DND-41 (cell line): ENCODE measurements around the gene OR9A2.
A peak's percentile ranks its signal among the peaks of the same experiment; 100 is the strongest.

Experiments used
- ATAC-seq: fragments of 200-7000 bp; cut with Tn5 transposase; 3 replicates; pipeline ENCODE4 v1.9.1; 2021; ENCODE audit warnings: low read depth; ENCODE audit not compliant: insufficient read depth
- DNase-seq: peaks from one replicate; pipeline ENCODE4 v3.0.0-alpha.2; 2020
- H2AFZ ChIP-seq: 2 replicates; pipeline ENCODE4 v1.6.0; 2012; ENCODE audit warnings: low read depth, low read length
- H3K27ac ChIP-seq: 2 replicates; pipeline ENCODE4 v1.5.1; 2012; ENCODE audit warnings: low read length, inconsistent platforms
- H3K27me3 ChIP-seq: fragments of 200-600 bp; sonication (generic); 2 replicates; pipeline ENCODE4 v1.6.0; 2012; ENCODE audit warnings: low read length, mild to moderate bottlenecking, inconsistent platforms; ENCODE audit not compliant: insufficient read depth, poor library complexity
- H3K36me3 ChIP-seq: 2 replicates; pipeline ENCODE4 v1.5.1; 2012; ENCODE audit warnings: low read length, inconsistent platforms; ENCODE audit not compliant: insufficient read depth
- H3K4me1 ChIP-seq: 2 replicates; pipeline ENCODE4 v1.5.1; 2012; ENCODE audit warnings: mild to moderate bottlenecking, low read length; ENCODE audit not compliant: insufficient read depth
- H3K4me2 ChIP-seq: 2 replicates; pipeline ENCODE4 v1.6.0; 2012; ENCODE audit warnings: mild to moderate bottlenecking, moderate library complexity, low read length, inconsistent platforms; ENCODE audit not compliant: insufficient read depth
- H3K4me3 ChIP-seq, 2 experiments: fragments of 200-600 bp in 1 of 2; shearing (Covaris generic) in 1 of 2; 2 replicates each; pipeline ENCODE4 v1.5.1; 2012 to 2016; ENCODE audit warnings: inconsistent platforms in 2 of 2, low read length in 2 of 2, mild to moderate bottlenecking in 2 of 2, low read depth in 1 of 2, moderate library complexity in 1 of 2
- H3K79me2 ChIP-seq: 2 replicates; pipeline ENCODE4 v1.6.0; 2012; ENCODE audit warnings: low read length, inconsistent platforms; ENCODE audit not compliant: insufficient read depth
- H3K9ac ChIP-seq: 2 replicates; pipeline ENCODE4 v1.6.0; 2012; ENCODE audit warnings: low read depth, mild to moderate bottlenecking, inconsistent platforms, low read length, moderate library complexity
- H3K9me3 ChIP-seq: 2 replicates; pipeline ENCODE4 v1.5.1; 2012; ENCODE audit warnings: low read length, moderate library complexity, mild to moderate bottlenecking, inconsistent platforms; ENCODE audit not compliant: insufficient read depth, severe bottlenecking
- H4K20me1 ChIP-seq: 2 replicates; pipeline ENCODE4 v1.6.0; 2012; ENCODE audit warnings: low read length; ENCODE audit not compliant: insufficient read depth
- EZH2 ChIP-seq: IDR thresholded peaks from 3 replicates; pipeline ENCODE4 v1.6.1; 2012; ENCODE audit warnings: borderline replicate concordance, low read depth, mild to moderate bottlenecking, moderate library complexity, low read length, inconsistent platforms; ENCODE audit not compliant: severe bottlenecking
- TF ChIP-seq, protein P1 (sequence below): IDR thresholded peaks from 2 replicates; pipeline ENCODE4 v1.5.1; 2012; ENCODE audit warnings: borderline replicate concordance, low read length, moderate library complexity, mild to moderate bottlenecking; ENCODE audit not compliant: poor library complexity, severe bottlenecking; ENCODE audit errors: extremely low read depth

Gene OR9A2

DNA sequence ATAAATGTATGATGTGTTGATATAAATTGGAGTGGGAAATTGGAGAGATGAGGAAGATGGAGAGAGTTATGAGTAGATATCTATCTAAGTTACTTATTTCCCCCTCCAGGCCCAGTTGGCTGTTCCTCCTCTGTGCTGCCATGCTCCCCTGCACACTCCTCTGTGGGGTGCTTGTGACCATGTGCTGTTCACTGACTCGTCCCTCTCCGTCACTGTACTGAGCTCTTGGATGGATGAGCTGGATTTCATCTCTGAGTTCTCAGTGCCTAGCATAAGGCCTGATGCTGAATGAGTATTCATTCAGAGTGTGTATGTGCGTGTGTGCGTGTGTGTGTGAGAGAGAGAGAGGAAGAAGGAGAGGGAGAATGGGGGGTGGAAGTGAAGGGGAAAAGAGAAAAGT lies 14.5 kb downstream of the OR9A2 start:
- Histone ChIP-seq H3K9me3 (no peaks in the 10 kb centered on the region), H3K27ac (no peak overlapping the region), H4K20me1 (no peaks in the 10 kb centered on the region), H3K4me2 (no peak overlapping the region), H2AFZ (no peak overlapping the region), H3K9ac (no peak overlapping the region), H3K4me3 (no peak overlapping the region), H3K27me3 (no peaks in the 10 kb centered on the region), H3K79me2 (no peaks in the 10 kb centered on the region), H3K4me1 (peaks cover 8% of the 10 kb centered on the region; the same call in 1 of the 2 replicates), H3K36me3 (no peaks in the 10 kb centered on the region)
- ATAC-seq (no peak), DNase-seq (no peak)
- TF ChIP-seq EZH2, result no peak
- TF ChIP-seq, protein P1, sequence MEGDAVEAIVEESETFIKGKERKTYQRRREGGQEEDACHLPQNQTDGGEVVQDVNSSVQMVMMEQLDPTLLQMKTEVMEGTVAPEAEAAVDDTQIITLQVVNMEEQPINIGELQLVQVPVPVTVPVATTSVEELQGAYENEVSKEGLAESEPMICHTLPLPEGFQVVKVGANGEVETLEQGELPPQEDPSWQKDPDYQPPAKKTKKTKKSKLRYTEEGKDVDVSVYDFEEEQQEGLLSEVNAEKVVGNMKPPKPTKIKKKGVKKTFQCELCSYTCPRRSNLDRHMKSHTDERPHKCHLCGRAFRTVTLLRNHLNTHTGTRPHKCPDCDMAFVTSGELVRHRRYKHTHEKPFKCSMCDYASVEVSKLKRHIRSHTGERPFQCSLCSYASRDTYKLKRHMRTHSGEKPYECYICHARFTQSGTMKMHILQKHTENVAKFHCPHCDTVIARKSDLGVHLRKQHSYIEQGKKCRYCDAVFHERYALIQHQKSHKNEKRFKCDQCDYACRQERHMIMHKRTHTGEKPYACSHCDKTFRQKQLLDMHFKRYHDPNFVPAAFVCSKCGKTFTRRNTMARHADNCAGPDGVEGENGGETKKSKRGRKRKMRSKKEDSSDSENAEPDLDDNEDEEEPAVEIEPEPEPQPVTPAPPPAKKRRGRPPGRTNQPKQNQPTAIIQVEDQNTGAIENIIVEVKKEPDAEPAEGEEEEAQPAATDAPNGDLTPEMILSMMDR, result no peak

DNA sequence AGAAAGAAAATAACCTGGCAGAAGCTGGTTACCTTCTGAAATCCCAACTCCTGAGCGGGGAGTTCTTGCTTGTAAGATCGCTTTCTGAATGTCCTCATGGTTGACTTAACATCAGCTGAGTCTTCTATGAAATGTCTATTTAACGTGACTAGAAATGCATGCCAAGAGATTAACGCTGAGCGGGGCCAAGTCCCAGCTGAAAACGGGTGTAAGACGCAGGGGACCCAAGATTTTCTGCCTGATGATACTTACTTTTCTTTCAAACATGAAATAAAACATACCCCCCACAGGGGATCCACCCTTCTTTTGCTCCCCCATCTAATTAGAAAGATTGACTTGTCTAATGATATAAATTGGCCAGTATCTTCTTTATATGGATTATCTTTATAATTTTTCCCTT lies 14.9 kb downstream of the OR9A2 start:
- H3K27me3 ChIP-seq, result no peaks in the 10 kb centered on the region
- no peaks in the 10 kb centered on the region for H3K79me2 ChIP-seq
- H3K27ac ChIP-seq, result no peak overlapping the region
- no peak overlapping the region for H3K4me3 ChIP-seq
- peaks cover 8% of the 10 kb centered on the region; the same call in 1 of the 2 replicates for H3K4me1 ChIP-seq
- H3K9me3 ChIP-seq, result no peaks in the 10 kb centered on the region
- ATAC-seq, result no peak
- TF ChIP-seq EZH2, result no peak
- TF ChIP-seq, protein P1, result no peak
- H2AFZ ChIP-seq, result no peak overlapping the region
- no peak overlapping the region for H3K4me2 ChIP-seq
- H4K20me1 ChIP-seq, result no peaks in the 10 kb centered on the region
- no peak overlapping the region for H3K9ac ChIP-seq
- DNase-seq, result no peak
- no peaks in the 10 kb centered on the region for H3K36me3 ChIP-seq

DNA sequence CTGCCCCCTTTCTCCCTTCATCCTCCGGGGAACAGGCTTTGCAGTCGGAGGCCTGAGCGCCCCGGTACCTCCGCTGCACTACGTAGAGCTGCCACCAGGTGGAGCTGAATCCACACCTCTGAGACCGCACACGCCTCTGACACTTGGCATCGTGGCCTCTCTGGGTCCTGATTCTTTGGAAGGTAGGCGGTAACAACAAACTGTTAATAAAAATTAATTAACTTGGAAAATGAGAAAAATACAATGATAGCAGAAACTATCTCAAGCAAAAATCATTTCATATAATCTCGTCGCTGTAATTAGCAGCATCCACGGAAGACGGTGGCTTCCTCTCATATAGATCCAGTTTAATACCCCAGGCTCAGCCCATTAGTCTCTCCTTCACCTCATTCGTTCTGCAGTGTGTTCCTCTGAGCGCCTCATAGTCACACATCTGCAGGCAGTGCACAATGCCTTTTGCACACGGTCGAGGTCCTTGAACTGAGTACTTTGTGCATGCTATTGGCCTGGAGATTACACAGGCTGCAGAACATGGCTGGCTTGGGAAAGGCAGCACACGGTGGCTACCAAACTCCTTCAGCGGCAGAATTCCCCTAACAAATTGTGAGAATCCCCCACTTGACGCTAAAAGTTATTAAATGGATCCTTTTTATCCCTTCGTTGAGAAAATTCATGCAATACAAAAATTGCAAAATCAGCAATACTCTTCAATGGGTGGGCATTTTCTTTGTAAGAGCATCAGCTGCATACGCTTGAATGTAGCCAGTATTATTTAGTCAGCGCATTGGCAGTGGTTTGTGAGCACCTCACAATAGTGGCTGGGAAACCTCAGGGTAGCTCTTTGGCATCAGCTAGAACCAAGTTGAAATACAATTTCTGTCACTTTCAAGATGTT lies 18.7 kb downstream of the OR9A2 start:
- no peaks in the 10 kb centered on the region for H4K20me1 ChIP-seq
- H3K4me1 ChIP-seq, result peaks cover 29% of the 10 kb centered on the region
- H3K4me3 ChIP-seq, result no peak overlapping the region
- no peak overlapping the region for H3K27ac ChIP-seq
- DNase-seq (peak; percentile 85), ATAC-seq (peak; percentile 93)
- no peak overlapping the region; the same call in 1 of the 2 replicates for H2AFZ ChIP-seq
- no peak for TF ChIP-seq EZH2
- TF ChIP-seq, protein P1, result peak; percentile 98
- H3K27me3 ChIP-seq, result no peaks in the 10 kb centered on the region
- H3K4me2 ChIP-seq, result no peak overlapping the region
- no peak overlapping the region for H3K9ac ChIP-seq
- H3K9me3 ChIP-seq, result no peaks in the 10 kb centered on the region
- H3K36me3 ChIP-seq, result no peaks in the 10 kb centered on the region
- no peaks in the 10 kb centered on the region for H3K79me2 ChIP-seq
